Activated CD8-positive, alpha-beta memory T cell treated with anti-CD3 and anti-CD28 coated beads for 36 hours (primary cell): ENCODE data around the gene STEAP2. TPM values are rescaled to one million over a fixed set of nuclear protein-coding genes. Genes with fewer than 3 reads are reported as not detected.
"Not testable (repeated sequence)": the region's sequence is repeated elsewhere in the genome, so short reads cannot be mapped to it uniquely, and the experiment has no call there.

Source experiments
- CTCF ChIA-PET: fragments of 350-600 bp; sonication (Branson Sonifier 250); formaldehyde crosslinking; loops from one replicate; lab custom pipeline; 2021; ENCODE audit warnings: antibody characterized with exemption; lab: Charles Lee
- POLR2A ChIA-PET: fragments of 350-600 bp; sonication (Branson Sonifier 250); formaldehyde crosslinking; loops from one replicate; lab custom pipeline; 2021; ENCODE audit warnings: antibody characterized with exemption; lab: Charles Lee
- total RNA-seq, 2 experiments: library from RNA; stranded (reverse); gene quantifications; one replicate each; pipeline ENCODE4 v1.2.3, GENCODE V29; 2021

Gene STEAP2
- total RNA-seq: not detected

DNA sequence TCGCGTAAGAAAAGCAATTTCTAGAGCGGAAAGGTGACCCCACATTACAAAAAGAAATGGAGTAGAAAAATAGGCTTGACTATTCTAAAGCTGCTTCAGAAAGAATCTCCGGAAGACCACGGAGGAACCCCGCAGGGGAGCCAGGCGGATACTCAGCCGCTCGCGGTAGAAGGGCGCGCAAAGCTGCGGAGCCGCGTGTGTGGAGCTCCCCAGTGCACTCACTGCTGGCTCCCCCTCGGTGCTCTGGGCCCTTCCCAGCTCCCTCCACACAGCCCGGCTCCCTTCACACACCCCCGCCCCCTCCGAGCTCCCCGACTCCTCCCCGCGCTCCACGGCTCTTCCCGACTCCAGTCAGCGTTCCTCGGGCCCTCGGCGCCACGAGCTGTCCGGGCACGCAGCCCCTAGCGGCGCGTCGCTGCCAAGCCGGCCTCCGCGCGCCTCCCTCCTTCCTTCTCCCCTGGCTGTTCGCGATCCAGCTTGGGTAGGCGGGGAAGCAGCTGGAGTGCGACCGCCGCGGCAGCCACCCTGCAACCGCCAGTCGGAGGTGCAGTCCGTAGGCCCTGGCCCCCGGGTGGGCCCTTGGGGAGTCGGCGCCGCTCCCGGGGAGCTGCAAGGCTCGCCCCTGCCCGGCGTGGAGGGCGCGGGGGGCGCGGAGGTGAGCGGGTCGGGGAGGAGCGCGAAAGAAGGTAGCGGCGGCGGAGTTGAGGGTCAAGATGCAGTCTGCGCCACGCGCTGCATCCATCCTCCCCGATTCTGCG, at the start of gene STEAP2:
TSS of gene STEAP2 (plus strand) at position 350 of the 758 bp plus-strand sequence. CDS start 13,343 bp downstream, outside the sequence.
- POLR2A ChIA-PET: no interaction called here
- CTCF ChIA-PET: no interaction called here

- ChIA-PET POLR2A (no interaction called here), CTCF (no interaction called here)
Observed at GRCh38 chr7:90163534-90163933, 48.0 kb upstream of the STEAP2 start.

- ChIA-PET CTCF (no interaction called here), POLR2A (no interaction called here)
Observed at GRCh38 chr7:90165724-90166123, 45.8 kb upstream of the STEAP2 start.

DNA sequence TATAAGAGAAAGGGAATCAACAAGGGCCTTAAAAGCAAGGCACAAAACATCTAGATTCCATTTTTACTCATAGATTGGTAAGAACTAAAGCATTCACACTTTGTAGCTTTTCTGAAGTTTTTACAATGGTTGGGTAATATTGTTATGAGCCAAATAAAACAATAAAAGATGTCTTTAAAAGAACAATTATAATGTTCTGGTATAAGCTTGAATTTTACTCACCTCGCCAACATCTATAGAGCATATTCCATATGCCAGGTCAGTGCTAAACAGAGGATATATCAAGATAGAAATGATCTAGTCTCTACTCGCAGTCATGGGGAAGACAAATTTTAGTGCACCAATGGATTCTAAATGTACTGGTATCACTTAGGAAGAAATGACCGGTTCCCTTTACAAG, 45.4 kb upstream of the STEAP2 start:
- CTCF ChIA-PET: interaction anchor here (1.7 kb wide), 1 partner anchor 12 kb away, joined by 6 read pairs; the partner anchor contains the start of gene STEAP1
- POLR2A ChIA-PET: no interaction called here

DNA sequence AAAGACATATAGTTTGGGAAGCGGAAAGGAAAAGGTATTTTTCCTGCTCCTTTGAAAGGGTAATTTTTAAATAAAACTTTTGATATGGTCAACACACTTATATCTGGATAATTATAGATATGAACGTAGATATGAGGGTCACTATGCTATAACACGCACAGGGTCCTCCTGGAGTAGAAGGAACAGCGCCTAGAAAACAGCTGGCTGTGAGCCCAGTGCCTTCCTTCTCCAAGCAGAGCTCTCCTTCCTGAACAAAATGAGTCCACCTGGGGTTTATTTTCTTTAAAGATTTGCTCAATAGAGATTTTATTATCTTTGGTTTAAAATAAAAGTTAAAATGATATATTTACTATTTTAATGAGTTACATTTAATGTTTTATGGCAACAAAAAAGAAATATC, 44.2 kb upstream of the STEAP2 start:
- CTCF ChIA-PET: interaction anchor here (1.7 kb wide), 1 partner anchor 13 kb away, joined by 6 read pairs; the partner anchor contains the start of gene STEAP1

DNA sequence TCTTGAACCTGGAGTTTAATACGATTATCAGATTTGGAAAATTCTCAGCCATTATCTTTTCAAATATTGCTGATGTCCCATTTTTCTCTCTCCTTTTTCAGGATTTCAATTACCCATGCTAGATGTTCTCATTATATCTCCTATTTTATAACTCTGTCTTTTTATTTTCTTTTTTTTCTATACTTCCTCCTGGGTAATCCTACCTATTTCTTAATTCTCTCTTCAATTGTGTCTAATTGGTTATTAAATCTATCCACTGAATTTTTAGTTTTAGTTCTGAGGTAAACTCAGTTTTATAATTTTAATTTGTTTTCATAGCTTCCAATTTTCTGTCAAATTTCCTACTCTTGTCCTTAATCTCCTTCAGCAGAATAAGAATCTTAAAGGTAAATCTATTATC, 41.6 kb upstream of the STEAP2 start:
- CTCF ChIA-PET: no interaction called here

More for the DNA sequence above, 44.2 kb upstream of the STEAP2 start:
- POLR2A ChIA-PET: no interaction called here

GRCh38 chr7:90172121-90172520, 39.4 kb upstream of the STEAP2 start:
- POLR2A ChIA-PET: no interaction called here
- CTCF ChIA-PET: no interaction called here

More for the DNA sequence above, 41.6 kb upstream of the STEAP2 start:
- POLR2A ChIA-PET: no interaction called here

- CTCF ChIA-PET: no interaction called here
- POLR2A ChIA-PET: no interaction called here
Observed at GRCh38 chr7:90172624-90173023, 38.9 kb upstream of the STEAP2 start.

DNA sequence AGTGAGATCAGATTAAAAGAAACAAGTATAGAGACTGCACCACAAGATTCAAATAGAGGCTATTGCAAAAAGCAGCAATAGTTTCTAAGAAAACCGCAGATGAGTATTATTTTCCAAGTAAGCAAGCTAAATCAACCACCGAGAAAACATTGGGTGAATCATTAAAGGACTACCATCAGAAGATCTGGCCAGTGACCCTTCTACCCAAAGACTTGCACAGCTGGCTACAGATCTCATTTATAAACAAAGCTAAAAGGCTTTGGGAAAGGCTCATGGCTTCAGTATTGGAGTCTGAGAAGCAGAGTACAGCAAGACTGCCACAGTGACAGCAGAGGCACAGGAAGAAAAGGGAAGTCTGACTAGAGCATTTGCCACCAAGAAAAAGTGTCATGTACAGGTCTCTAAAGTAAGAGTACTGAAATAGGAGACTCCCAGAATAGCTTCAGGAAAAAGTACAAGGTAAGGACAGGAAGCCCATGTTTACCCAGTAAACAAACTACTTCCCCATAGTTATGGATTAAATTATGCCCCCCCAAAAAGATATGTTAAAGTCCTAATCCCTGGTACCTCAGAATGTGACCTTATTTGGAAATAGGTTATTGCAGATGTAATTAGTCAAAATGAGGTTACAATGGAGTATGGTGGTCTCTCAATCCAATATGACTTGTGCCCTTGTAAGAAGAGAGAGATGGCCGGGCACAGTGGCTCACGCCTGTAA, 38.3 kb upstream of the STEAP2 start:
- ChIA-PET CTCF (no interaction called here), POLR2A (no interaction called here)

- ChIA-PET POLR2A (no interaction called here), CTCF (interaction anchor here (1.1 kb wide), 1 partner anchor 22 kb away, joined by 3 read pairs; the partner anchor contains the start of gene STEAP1)
Observed at GRCh38 chr7:90175667-90176066, 35.9 kb upstream of the STEAP2 start.

DNA sequence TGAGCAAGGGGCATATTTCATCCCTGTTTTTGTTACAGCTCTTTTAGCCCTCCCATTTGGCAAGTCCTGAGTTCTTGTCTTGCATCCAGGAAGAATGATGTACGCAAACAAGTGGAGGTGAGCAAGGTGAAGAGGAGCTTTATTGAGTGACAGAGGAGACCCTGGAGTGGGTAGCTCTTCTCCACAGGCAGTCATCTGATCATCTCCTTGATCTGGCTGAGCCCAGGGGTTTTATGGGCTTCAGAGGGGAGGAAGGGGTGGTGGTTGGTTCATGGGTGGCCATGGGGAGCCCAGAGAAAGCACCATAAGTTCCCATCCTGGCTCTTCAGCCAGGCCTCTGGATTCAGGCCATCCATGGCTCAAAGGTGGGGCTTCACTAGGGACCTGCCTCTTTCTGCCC, 35.3 kb upstream of the STEAP2 start:
- POLR2A ChIA-PET: no interaction called here
- CTCF ChIA-PET: interaction anchor here (1.1 kb wide), 1 partner anchor 22 kb away, joined by 3 read pairs; the partner anchor contains the start of gene STEAP1

- ChIA-PET POLR2A (no interaction called here), CTCF (interaction anchor here (1.3 kb wide), 1 partner anchor 24 kb away, joined by 5 read pairs; the partner anchor contains the start of gene STEAP1)
Observed at GRCh38 chr7:90178166-90178565, 33.4 kb upstream of the STEAP2 start.

DNA sequence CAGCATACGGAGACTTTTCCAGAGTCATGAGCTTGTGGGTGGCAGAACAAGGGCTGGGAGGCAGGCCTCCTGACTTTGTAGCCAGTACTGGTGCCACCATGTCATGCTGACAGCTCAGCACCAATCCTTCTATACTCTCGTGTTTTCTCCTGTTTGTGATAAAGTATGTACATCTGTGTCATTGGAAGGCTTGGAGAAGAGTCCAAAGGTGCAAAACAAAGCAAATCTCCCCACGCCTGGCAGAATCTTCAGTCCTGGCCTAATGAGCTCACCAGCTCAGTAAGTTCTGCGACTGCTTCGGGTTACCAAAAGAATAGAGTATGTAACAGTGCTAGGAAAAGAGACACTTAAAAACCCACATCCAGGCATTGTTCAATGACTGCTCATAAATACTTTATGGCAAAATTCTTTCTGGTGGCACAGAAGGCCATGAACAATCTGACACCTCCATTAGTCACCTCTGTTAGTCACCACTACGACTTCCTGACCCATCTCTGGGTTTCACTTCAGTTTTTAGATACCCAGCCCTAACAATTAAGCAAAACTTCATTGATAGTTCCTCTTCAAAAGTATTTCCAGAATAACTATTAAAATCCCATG, 32.8 kb upstream of the STEAP2 start:
- CTCF ChIA-PET: interaction anchor here (1.3 kb wide), 1 partner anchor 25 kb away, joined by 5 read pairs; the partner anchor contains the start of gene STEAP1
- POLR2A ChIA-PET: interaction anchor here (0.6 kb wide), 1 partner anchor 168 kb away, joined by 3 read pairs; the partner anchor contains the start of gene GTPBP10

- POLR2A ChIA-PET: no interaction called here
- CTCF ChIA-PET: no interaction called here
Observed at GRCh38 chr7:90180011-90180585, 31.4 kb upstream of the STEAP2 start.

GRCh38 chr7:90180649-90181048, 30.9 kb upstream of the STEAP2 start:
- ChIA-PET CTCF (no interaction called here), POLR2A (no interaction called here)

DNA sequence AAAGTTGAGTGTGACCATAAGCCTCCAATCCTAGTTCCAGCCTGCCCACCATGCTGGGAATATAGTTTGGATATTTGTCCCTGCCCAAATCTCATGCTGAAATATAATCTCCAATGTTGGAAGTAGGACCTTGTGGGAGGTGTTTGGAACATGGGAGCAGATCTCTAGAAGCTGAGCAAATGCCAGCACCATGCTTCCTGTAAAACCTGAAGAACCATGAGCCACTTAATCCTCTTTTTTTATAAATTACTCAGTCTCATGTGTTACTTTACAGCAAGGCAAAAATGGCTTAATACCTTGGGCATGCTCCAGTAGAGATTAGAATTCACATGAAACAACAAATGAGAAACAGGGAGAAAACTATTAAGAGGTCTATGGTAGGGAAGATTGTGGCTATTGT, 30.1 kb upstream of the STEAP2 start:
- ChIA-PET POLR2A (no interaction called here), CTCF (no interaction called here)

DNA sequence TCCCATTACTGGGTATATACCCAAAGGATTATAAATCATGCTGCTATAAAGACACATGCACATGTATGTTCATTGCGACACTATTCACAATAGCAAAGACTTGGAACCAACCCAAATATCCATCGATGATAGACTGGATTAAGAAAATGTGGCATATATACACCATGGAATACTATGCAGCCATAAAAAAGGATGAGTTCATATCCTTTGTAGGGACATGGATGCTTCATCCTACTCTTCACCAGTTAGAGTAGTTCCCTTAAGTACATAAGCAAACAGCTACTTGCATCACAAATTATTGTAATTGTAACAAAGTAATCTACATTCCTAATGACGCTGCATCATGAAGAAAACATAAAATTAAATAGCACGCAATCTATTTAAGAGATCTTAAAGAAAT, 25.2 kb upstream of the STEAP2 start:
- POLR2A ChIA-PET, CTCF ChIA-PET: not testable (repeated sequence)

- CTCF ChIA-PET: no interaction called here
- POLR2A ChIA-PET: interaction anchor here (0.6 kb wide), 1 partner anchor 1967 kb away, joined by 4 read pairs; no protein-coding TSS in a partner anchor
Observed at GRCh38 chr7:90187507-90188050, 24.0 kb upstream of the STEAP2 start.

DNA sequence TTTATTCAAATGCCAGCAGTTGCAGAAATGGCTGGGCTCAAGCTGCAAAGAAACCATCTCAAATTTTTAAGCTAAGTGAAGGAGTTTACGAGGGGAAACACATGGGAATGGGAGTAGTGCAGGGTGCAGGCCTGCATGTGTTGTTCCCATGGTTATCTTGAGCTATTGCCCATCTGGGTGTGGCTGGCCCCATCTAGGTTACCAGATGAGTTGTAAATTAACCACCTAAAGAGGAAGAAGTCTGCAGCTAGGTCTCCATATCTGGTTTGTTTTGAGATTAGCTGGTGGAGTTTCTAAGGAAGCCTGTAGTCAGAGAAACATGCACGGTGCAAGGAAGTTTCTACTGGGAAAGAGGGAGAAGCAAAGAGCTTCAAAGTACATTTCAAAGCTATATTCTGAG, 23.3 kb upstream of the STEAP2 start:
- CTCF ChIA-PET: no interaction called here
- POLR2A ChIA-PET: interaction anchor here (0.6 kb wide), 1 partner anchor 1968 kb away, joined by 4 read pairs; no protein-coding TSS in a partner anchor
